Neural progenitor cell (in vitro differentiated cells): ENCODE measurements around the gene GULP1. TPM values are rescaled to one million over a fixed set of nuclear protein-coding genes. Genes with fewer than 3 reads are reported as not detected.

Experiments used
- DNase-seq: peaks from one replicate; pipeline ENCODE4 v3.0.0-alpha.2; 2016; ENCODE audit warnings: low spot score
- H2AFZ ChIP-seq: fragments of 200-600 bp; sonication (generic); replicated peaks from 2 replicates; pipeline ENCODE4 v1.6.1; 2016; ENCODE audit warnings: antibody characterized with exemption
- H3F3A ChIP-seq: fragments of 200-600 bp; sonication (generic); 2 replicates; pipeline ENCODE4 v1.6.1; 2016; ENCODE audit warnings: antibody characterized with exemption, low read depth
- H3K27ac ChIP-seq: fragments of 200-600 bp; sonication (generic); 2 replicates; pipeline ENCODE4 v1.5.1; 2016; ENCODE audit warnings: mild to moderate bottlenecking
- H3K27me3 ChIP-seq: fragments of 200-600 bp; sonication (generic); 2 replicates; pipeline ENCODE4 v1.6.1; 2016; ENCODE audit warnings: mild to moderate bottlenecking, moderate library complexity
- H3K36me3 ChIP-seq: fragments of 200-600 bp; sonication (generic); 2 replicates; pipeline ENCODE4 v1.5.1; 2016
- H3K4me1 ChIP-seq: fragments of 200-600 bp; sonication (generic); 2 replicates; pipeline ENCODE4 v1.6.1; 2016; ENCODE audit warnings: mixed run types
- H3K4me2 ChIP-seq: fragments of 200-600 bp; sonication (generic); 2 replicates; pipeline ENCODE4 v1.6.1; 2016
- H3K4me3 ChIP-seq: fragments of 200-600 bp; sonication (generic); 2 replicates; pipeline ENCODE4 v1.5.1; 2016
- H3K79me2 ChIP-seq: fragments of 200-600 bp; sonication (generic); 2 replicates; pipeline ENCODE4 v1.6.1; 2016; ENCODE audit warnings: low read depth
- H3K9ac ChIP-seq: fragments of 200-600 bp; sonication (generic); 2 replicates; pipeline ENCODE4 v1.6.1; 2016
- H3K9me3 ChIP-seq: fragments of 200-600 bp; sonication (generic); 2 replicates; pipeline ENCODE4 v1.5.1; 2016; ENCODE audit warnings: low read depth
- H4K20me1 ChIP-seq: fragments of 200-600 bp; sonication (generic); 2 replicates; pipeline ENCODE4 v1.6.1; 2016; ENCODE audit warnings: low read depth
- H3K27ac Mint-ChIP-seq: 3 replicates; pipeline ENCODE4 v1.8.0; 2021; ENCODE audit warnings: mixed read lengths
- H3K27me3 Mint-ChIP-seq: 2 replicates; pipeline ENCODE4 v1.8.0; 2022; ENCODE audit warnings: low read depth, mild to moderate bottlenecking, inconsistent platforms, moderate library complexity, mixed read lengths; ENCODE audit not compliant: insufficient read depth
- H3K36me3 Mint-ChIP-seq: 3 replicates; pipeline ENCODE4 v1.8.0; 2021; ENCODE audit warnings: mixed read lengths
- H3K4me1 Mint-ChIP-seq: 3 replicates; pipeline ENCODE4 v1.8.0; 2021; ENCODE audit warnings: mixed read lengths
- H3K4me3 Mint-ChIP-seq: 3 replicates; pipeline ENCODE4 v1.8.0; 2021; ENCODE audit warnings: mild to moderate bottlenecking, moderate library complexity, mixed read lengths
- H3K9me3 Mint-ChIP-seq: 3 replicates; pipeline ENCODE4 v1.8.0; 2020; ENCODE audit warnings: mixed read lengths
- EZH2 ChIP-seq: fragments of 200-600 bp; sonication (generic); IDR thresholded peaks from 2 replicates; pipeline ENCODE4 v1.6.1; 2017; ENCODE audit warnings: antibody characterized with exemption, mild to moderate bottlenecking, moderate library complexity
- EZH2phosphoT487 ChIP-seq: fragments of 200-600 bp; sonication (generic); IDR thresholded peaks from 2 replicates; pipeline ENCODE4 v1.6.1; 2017; ENCODE audit warnings: antibody characterized with exemption
- total RNA-seq: library from RNA; depleted of rRNA; stranded (reverse); fragments of >200 nt; gene quantifications from 2 replicates; pipeline ENCODE4 v1.2.3, GENCODE V29; 2015; ENCODE audit warnings: low replicate concordance
- TF ChIP-seq, protein P1 (sequence below): fragments of 200-600 bp; sonication (generic); IDR thresholded peaks from 2 replicates; pipeline ENCODE4 v1.5.1; 2017; ENCODE audit warnings: antibody characterized with exemption, mild to moderate bottlenecking

Gene GULP1
- total RNA-seq, 1 donor from 2014 or later: 154 TPM

- Histone ChIP-seq H4K20me1 (no peaks in the 10 kb centered on the region), H3K27ac (no peak overlapping the region), H3K4me1 (peaks cover 12% of the 10 kb centered on the region), H3K9me3 (no peaks in the 10 kb centered on the region), H3K27me3 (no peaks in the 10 kb centered on the region), H3K36me3 (no peaks in the 10 kb centered on the region), H3K9ac (no peak overlapping the region), H3K79me2 (no peaks in the 10 kb centered on the region), H2AFZ (no peak overlapping the region), H3K4me2 (no peak overlapping the region), H3K4me3 (no peak overlapping the region), H3F3A (peaks cover 7% of the 10 kb centered on the region)
- Mint-ChIP-seq H3K4me3 (no peak overlapping the region), H3K9me3 (peaks cover 6% of the 10 kb centered on the region), H3K27me3 (peaks cover 2% of the 10 kb centered on the region), H3K27ac (no peak overlapping the region), H3K4me1 (peaks cover 9% of the 10 kb centered on the region), H3K36me3 (peaks cover 2% of the 10 kb centered on the region)
- TF ChIP-seq EZH2phosphoT487 (no peak), EZH2 (no peak)
- TF ChIP-seq, protein P1, sequence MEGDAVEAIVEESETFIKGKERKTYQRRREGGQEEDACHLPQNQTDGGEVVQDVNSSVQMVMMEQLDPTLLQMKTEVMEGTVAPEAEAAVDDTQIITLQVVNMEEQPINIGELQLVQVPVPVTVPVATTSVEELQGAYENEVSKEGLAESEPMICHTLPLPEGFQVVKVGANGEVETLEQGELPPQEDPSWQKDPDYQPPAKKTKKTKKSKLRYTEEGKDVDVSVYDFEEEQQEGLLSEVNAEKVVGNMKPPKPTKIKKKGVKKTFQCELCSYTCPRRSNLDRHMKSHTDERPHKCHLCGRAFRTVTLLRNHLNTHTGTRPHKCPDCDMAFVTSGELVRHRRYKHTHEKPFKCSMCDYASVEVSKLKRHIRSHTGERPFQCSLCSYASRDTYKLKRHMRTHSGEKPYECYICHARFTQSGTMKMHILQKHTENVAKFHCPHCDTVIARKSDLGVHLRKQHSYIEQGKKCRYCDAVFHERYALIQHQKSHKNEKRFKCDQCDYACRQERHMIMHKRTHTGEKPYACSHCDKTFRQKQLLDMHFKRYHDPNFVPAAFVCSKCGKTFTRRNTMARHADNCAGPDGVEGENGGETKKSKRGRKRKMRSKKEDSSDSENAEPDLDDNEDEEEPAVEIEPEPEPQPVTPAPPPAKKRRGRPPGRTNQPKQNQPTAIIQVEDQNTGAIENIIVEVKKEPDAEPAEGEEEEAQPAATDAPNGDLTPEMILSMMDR: no peak
- peak; percentile 67 for DNase-seq
Observed at GRCh38 chr2:188269004-188269403, 22.7 kb upstream of the GULP1 start.

GRCh38 chr2:188272121-188272520 is 19.6 kb upstream of the GULP1 start:
- peaks cover 19% of the 10 kb centered on the region for H3K4me1 ChIP-seq
- H3K27ac ChIP-seq: no peak overlapping the region
- H3K9ac ChIP-seq: no peak overlapping the region
- Mint-ChIP-seq H3K9me3 (peaks cover 6% of the 10 kb centered on the region), H3K27me3 (no peaks in the 10 kb centered on the region), H3K36me3 (peaks cover 2% of the 10 kb centered on the region), H3K27ac (no peak overlapping the region), H3K4me3 (no peak overlapping the region), H3K4me1 (peaks cover 16% of the 10 kb centered on the region)
- H3K27me3 ChIP-seq: no peaks in the 10 kb centered on the region
- no peaks in the 10 kb centered on the region for H3K9me3 ChIP-seq
- peaks cover 18% of the 10 kb centered on the region for H3F3A ChIP-seq
- H2AFZ ChIP-seq: no peak overlapping the region
- no peak for DNase-seq
- H3K4me3 ChIP-seq: no peak overlapping the region
- H4K20me1 ChIP-seq: no peaks in the 10 kb centered on the region
- TF ChIP-seq EZH2: no peak
- TF ChIP-seq EZH2phosphoT487: no peak
- TF ChIP-seq, protein P1: no peak
- H3K36me3 ChIP-seq: no peaks in the 10 kb centered on the region
- H3K4me2 ChIP-seq: no peak overlapping the region
- no peaks in the 10 kb centered on the region for H3K79me2 ChIP-seq

- H3K27ac ChIP-seq: no peak overlapping the region
- TF ChIP-seq EZH2 (no peak), EZH2phosphoT487 (no peak)
- TF ChIP-seq, protein P1: no peak
- peaks cover 32% of the 10 kb centered on the region for H3F3A ChIP-seq
- no peak overlapping the region for H2AFZ ChIP-seq
- Mint-ChIP-seq H3K4me3 (no peak overlapping the region), H3K27me3 (no peaks in the 10 kb centered on the region), H3K4me1 (peaks cover 15% of the 10 kb centered on the region), H3K9me3 (peaks cover 6% of the 10 kb centered on the region), H3K27ac (no peak overlapping the region), H3K36me3 (peaks cover 2% of the 10 kb centered on the region)
- no peak overlapping the region for H3K9ac ChIP-seq
- H4K20me1 ChIP-seq: no peaks in the 10 kb centered on the region
- H3K4me3 ChIP-seq: no peak overlapping the region
- no peak overlapping the region for H3K4me2 ChIP-seq
- peaks cover 31% of the 10 kb centered on the region for H3K4me1 ChIP-seq
- H3K9me3 ChIP-seq: no peaks in the 10 kb centered on the region
- no peak for DNase-seq
- no peaks in the 10 kb centered on the region for H3K27me3 ChIP-seq
- H3K79me2 ChIP-seq: no peaks in the 10 kb centered on the region
- H3K36me3 ChIP-seq: no peaks in the 10 kb centered on the region
Observed at GRCh38 chr2:188274274-188274673, 17.4 kb upstream of the GULP1 start.
